Uterus (tissue), 4 donors: Measurements from ENCODE around the gene KLK4. TPM values are rescaled to one million over a fixed set of nuclear protein-coding genes. Genes with fewer than 3 reads are reported as not detected.

Experiments
- DNase-seq, 2 donors: peaks; one replicate each; pipeline ENCODE4 v3.0.0-alpha.2; 2019 to 2020
- H3K27ac ChIP-seq, 2 donors: fragments of 200-600 bp; sonication (generic); 1 replicate in 1 of 2; 2 replicates in 1 of 2; pipeline ENCODE4 v1.5.1; 2016 to 2018
- H3K27me3 ChIP-seq, 2 donors: fragments of 200-600 bp; sonication (generic); one replicate each; pipeline ENCODE4 v1.5.1; 2018 to 2019; ENCODE audit warnings: control low read depth in 1 of 2
- H3K36me3 ChIP-seq, 2 donors: fragments of 200-600 bp; sonication (generic); one replicate each; pipeline ENCODE4 v1.5.1; 2019; ENCODE audit warnings: control low read depth in 1 of 2
- H3K4me1 ChIP-seq, 2 donors: fragments of 200-600 bp; sonication (generic); one replicate each; pipeline ENCODE4 v1.5.1; 2018 to 2019; ENCODE audit warnings: control low read depth in 1 of 2
- H3K4me3 ChIP-seq, 2 donors: fragments of 200-600 bp; sonication (generic); 1 replicate in 1 of 2; 2 replicates in 1 of 2; pipeline ENCODE4 v1.5.1; 2018 to 2019; ENCODE audit warnings: mild to moderate bottlenecking in 1 of 2
- H3K9me3 ChIP-seq, 2 donors: fragments of 200-600 bp; sonication (generic); one replicate each; pipeline ENCODE4 v1.5.1; 2019; ENCODE audit warnings: control low read depth in 1 of 2
- POLR2A ChIP-seq, 2 donors: fragments of 450-650 bp; IDR thresholded peaks; one replicate each; pipeline ENCODE4 v1.6.1; 2016; ENCODE audit warnings: antibody characterized with exemption in 2 of 2, mild to moderate bottlenecking in 1 of 2, moderate library complexity in 1 of 2
- intact Hi-C: fragments of 100-400 bp; cut with DNase I; formaldehyde crosslinking; loops from one replicate; pipeline ENCODE4 v1.15.1; 2023; ENCODE audit warnings: low total_unique reads
- total RNA-seq, 4 donors: library from RNA; depleted of rRNA in 3 of 4; stranded (reverse); fragments of >200 nt in 3 of 4; gene quantifications; one replicate each; pipeline versions ENCODE4 v1.1.0 to v1.2.4, GENCODE V29; 2014 to 2023
- TF ChIP-seq, protein P1 (sequence below), 4 experiments: fragments of 200-600 bp in 2 of 4; fragments of 450-650 bp in 2 of 4; sonication (generic) in 2 of 4; IDR thresholded peaks; one replicate each; pipeline ENCODE4 v1.5.1; 2016 to 2019; ENCODE audit warnings: antibody characterized with exemption in 4 of 4, mild to moderate bottlenecking in 2 of 4, moderate library complexity in 1 of 4
- donor health status: DM: yes; HTN: yes; CAD: no.

The KLK4 gene
- total RNA-seq, 4 donors from 2014 or later, result 3.4 TPM; not detected in 3

DNA sequence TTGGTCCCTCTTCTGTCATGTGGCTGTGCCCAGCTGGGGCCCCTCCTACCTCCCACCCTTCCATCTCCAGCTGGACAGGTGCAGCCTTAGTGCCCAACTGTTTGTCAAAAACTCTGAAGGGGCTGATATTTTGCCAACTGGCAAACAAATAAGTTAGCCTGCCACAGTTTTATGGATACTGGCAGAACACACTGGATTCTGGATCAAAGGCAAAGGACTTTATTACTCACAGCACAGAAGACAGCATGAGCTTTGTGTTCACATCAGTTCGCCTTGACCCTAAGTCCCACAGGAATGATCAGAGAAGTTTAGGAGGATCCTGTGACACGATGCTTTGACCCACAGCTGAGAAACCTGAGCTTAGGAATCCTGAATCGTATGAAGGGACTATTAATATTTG is 21.6 kb downstream of the KLK4 start:
- no peaks in the 10 kb centered on the region for H3K36me3 ChIP-seq
- H3K4me1 ChIP-seq, result no peaks in the 10 kb centered on the region
- H3K27ac ChIP-seq, result no peak overlapping the region
- TF ChIP-seq, protein P1, sequence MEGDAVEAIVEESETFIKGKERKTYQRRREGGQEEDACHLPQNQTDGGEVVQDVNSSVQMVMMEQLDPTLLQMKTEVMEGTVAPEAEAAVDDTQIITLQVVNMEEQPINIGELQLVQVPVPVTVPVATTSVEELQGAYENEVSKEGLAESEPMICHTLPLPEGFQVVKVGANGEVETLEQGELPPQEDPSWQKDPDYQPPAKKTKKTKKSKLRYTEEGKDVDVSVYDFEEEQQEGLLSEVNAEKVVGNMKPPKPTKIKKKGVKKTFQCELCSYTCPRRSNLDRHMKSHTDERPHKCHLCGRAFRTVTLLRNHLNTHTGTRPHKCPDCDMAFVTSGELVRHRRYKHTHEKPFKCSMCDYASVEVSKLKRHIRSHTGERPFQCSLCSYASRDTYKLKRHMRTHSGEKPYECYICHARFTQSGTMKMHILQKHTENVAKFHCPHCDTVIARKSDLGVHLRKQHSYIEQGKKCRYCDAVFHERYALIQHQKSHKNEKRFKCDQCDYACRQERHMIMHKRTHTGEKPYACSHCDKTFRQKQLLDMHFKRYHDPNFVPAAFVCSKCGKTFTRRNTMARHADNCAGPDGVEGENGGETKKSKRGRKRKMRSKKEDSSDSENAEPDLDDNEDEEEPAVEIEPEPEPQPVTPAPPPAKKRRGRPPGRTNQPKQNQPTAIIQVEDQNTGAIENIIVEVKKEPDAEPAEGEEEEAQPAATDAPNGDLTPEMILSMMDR (IDR thresholded peaks at IDR 0.05), result no peak
- no peak for TF ChIP-seq POLR2A (IDR thresholded peaks at IDR 0.05)
- intact Hi-C loops, result no loop called here
- no peak for DNase-seq
- H3K4me3 ChIP-seq, result no peak overlapping the region
- no peaks in the 10 kb centered on the region for H3K27me3 ChIP-seq
- no peaks in the 10 kb centered on the region for H3K9me3 ChIP-seq

DNA sequence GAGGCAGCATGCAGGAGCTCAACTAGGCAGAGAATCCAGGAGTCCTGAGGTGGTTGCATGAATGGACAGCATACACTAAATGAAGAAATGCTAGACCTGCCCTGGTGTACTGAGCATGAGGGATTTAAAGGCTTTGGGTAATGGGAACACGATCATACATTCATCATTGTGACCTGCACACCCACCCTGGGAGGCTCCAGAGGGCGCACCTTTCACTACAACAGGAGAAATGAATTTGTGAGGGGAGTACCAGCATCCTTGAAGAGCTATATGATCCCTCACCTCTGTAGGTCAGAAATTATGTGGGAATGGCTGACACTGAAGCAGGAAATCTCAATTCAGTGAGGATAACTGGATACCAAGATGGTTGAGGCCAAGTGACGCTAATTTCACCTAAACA is 29.0 kb downstream of the KLK4 start:
- TF ChIP-seq, protein P1 (IDR thresholded peaks at IDR 0.05), result no peak
- no peak for TF ChIP-seq POLR2A (IDR thresholded peaks at IDR 0.05)
- no peaks in the 10 kb centered on the region for H3K36me3 ChIP-seq
- no peak for DNase-seq

DNA sequence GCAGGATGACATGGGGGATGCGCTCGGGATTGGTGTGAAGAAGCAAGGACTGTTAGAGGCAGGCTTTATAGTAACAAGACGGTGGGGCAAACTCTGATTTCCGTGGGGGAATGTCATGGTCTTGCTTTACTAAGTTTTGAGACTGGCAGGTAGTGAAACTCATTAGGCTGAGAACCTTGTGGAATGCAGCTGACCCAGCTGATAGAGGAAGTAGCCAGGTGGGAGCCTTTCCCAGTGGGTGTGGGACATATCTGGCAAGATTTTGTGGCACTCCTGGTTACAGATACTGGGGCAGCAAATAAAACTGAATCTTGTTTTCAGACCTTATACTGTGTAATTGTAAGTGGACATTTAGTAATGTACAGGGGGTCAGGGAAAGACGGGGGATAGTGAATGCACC is 31.0 kb downstream of the KLK4 start:
- TF ChIP-seq, protein P1 (IDR thresholded peaks at IDR 0.05), result no peak
- TF ChIP-seq POLR2A (IDR thresholded peaks at IDR 0.05), result no peak
- intact Hi-C loops, result no loop called here

More for the DNA sequence above, 29.0 kb downstream of the KLK4 start:
- intact Hi-C loops, result no loop called here
- Histone ChIP-seq H3K9me3 (no peaks in the 10 kb centered on the region), H3K27me3 (no peaks in the 10 kb centered on the region), H3K27ac (no peak overlapping the region), H3K4me1 (no peaks in the 10 kb centered on the region), H3K4me3 (no peak overlapping the region)

DNA sequence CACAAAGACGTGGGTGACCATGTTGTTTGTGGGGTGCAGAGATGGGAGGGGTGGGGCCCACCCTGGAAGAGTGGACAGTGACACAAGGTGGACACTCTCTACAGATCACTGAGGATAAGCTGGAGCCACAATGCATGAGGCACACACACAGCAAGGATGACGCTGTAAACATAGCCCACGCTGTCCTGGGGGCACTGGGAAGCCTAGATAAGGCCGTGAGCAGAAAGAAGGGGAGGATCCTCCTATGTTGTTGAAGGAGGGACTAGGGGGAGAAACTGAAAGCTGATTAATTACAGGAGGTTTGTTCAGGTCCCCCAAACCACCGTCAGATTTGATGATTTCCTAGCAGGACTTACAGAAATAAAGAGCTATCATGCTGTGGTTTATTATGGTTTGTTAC is 32.3 kb downstream of the KLK4 start:
- H3K27ac ChIP-seq, result no peak overlapping the region
- no peak overlapping the region for H3K4me3 ChIP-seq
- no peaks in the 10 kb centered on the region for H3K4me1 ChIP-seq
- no peak for DNase-seq
- no peaks in the 10 kb centered on the region for H3K36me3 ChIP-seq
- TF ChIP-seq POLR2A (IDR thresholded peaks at IDR 0.05), result no peak
- TF ChIP-seq, protein P1 (IDR thresholded peaks at IDR 0.05), result no peak
- no peaks in the 10 kb centered on the region for H3K27me3 ChIP-seq
- H3K9me3 ChIP-seq, result no peaks in the 10 kb centered on the region
- intact Hi-C loops, result no loop called here

More for the DNA sequence above, 31.0 kb downstream of the KLK4 start:
- Histone ChIP-seq H3K9me3 (no peaks in the 10 kb centered on the region), H3K27me3 (no peaks in the 10 kb centered on the region), H3K4me3 (no peak overlapping the region), H3K4me1 (no peaks in the 10 kb centered on the region), H3K27ac (no peak overlapping the region), H3K36me3 (no peaks in the 10 kb centered on the region)
- DNase-seq, result no peak

DNA sequence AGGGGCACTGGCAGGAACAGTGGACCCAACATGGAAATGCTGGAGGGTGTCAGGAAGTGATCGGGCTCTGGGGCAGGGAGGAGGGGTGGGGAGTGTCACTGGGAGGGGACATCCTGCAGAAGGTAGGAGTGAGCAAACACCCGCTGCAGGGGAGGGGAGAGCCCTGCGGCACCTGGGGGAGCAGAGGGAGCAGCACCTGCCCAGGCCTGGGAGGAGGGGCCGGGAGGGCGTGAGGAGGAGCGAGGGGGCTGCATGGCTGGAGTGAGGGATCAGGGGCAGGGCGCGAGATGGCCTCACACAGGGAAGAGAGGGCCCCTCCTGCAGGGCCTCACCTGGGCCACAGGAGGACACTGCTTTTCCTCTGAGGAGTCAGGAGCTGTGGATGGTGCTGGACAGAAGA is 33.9 kb downstream of the KLK4 start:
- Histone ChIP-seq H3K27me3 (no peaks in the 10 kb centered on the region), H3K27ac (no peak overlapping the region), H3K4me3 (no peak overlapping the region), H3K4me1 (no peaks in the 10 kb centered on the region), H3K9me3 (no peaks in the 10 kb centered on the region), H3K36me3 (no peaks in the 10 kb centered on the region)
- DNase-seq, result no peak
- intact Hi-C loops, result no loop called here
- TF ChIP-seq, protein P1 (IDR thresholded peaks at IDR 0.05), result no peak
- TF ChIP-seq POLR2A (IDR thresholded peaks at IDR 0.05), result no peak
